HG02970 (cell line): ENCODE measurements around the gene BDKRB1.
"Not testable (repeated sequence)": the region's sequence is repeated elsewhere in the genome, so short reads cannot be mapped to it uniquely, and the experiment has no call there.

ENCODE experiments used
- ATAC-seq: cut with Tn5 transposase; IDR thresholded peaks from one replicate; pipeline ENCODE4 v1.9.1; 2021; ENCODE audit warnings: mild to moderate bottlenecking, moderate library complexity, moderate number of reproducible peaks; ENCODE audit not compliant: unreplicated experiment, low FRiP score

BDKRB1 gene

DNA sequence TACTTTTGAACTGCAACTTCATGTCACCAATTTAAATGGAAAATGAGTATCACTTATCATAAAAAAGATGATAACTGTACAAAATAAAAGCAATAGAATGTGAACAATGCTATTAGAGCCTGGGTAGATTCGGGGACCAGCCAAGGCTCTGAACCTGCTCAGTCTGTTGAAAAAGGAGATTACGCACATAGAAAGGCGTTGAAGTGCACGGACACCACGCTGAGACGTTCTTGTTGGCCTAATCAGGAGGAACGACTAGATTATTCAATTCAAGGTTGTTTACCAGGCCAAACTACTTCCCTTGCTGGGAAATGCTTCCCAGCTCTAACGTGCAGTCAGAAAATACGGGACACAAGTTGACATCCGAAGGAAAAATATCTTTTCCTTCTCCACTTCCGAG lies 23.5 kb upstream of the BDKRB1 start:
- ATAC-seq = no peak

DNA sequence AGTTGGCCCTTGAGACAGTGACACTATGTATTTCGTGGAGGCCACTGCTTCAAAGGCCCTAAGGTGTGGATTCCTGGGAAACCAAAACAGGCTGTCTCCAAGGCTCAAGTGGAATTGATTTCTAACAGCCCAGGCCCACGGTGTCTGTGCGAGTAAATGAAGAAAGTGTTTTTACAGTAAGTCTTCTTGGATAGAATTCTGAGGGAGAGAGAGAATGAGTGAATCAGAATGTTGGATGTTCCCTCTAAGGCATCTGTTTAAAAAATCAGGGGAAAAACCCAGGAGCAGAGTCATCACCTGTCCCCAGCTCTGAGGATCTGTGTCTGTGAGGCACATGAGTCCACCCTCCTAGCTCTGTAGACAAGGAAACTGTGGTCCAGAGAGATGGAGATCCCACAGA lies 22.3 kb upstream of the BDKRB1 start:
- no peak for ATAC-seq

DNA sequence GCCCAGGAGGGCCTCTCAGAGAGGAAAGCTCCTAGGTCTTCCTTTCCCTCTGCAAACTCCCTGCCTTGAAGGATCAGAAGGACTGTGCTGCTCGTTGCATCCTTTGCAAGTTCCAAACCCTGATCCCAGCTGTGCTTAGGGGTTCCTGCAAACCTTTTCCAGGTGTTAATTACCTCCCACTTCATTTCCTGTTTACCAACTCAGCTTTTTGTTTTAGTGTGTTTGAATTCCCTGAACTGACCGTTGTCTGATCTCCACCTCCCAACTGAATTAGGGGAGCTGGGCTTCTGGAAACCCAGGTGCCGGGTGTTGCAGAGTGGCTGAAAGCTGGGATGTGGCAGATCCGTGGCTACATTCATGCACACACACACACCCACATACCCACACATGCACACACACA lies 20.6 kb upstream of the BDKRB1 start:
- ATAC-seq = no peak

DNA sequence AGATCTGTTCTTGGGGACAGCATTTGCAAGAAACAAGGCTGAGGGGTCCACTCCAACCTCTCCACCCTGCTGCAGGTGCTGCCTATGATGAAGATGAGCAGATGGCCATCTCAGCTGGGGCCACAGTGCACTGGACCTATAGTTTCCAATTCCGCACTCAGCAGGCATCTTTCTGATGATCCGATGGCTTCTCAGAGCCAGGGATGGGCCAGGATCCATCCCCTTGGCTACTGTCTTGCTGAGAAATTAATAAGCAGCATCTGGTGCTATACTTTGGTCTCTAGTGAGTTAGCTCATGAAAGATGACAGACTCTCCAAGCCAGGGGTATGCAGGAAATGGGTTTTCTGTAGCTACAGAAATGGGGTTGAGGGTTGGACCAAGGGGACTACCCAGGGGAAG lies 18.4 kb upstream of the BDKRB1 start:
- ATAC-seq = no peak

DNA sequence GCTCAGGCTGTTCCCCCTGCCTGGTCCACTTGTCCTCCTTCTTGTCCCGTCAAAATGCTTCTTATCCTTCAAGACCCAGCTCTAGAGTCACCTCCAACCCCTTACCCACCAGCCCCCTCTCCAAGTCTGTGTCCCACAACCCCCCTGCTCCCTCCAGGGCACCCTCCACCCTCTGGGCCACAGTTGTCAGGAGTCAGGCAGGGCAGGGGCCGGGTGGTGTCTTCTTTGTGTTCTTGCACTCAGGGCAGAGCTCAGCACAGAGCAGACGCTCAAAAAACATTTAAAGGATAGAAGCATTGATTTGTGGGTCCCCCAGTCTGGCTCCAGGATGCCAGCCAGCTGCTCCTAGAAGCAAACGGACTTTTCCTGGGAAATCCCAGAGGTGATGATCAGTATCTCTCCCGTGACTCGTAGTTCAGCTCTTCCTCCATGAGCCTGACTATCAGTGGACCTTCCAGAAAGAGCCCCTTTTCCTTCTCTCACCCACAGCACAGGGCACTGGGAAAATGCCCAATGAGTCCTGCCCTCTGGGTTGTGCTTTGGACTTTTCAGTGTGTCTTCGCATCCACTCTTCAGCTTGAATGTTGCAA lies 17.2 kb upstream of the BDKRB1 start:
- ATAC-seq = no peak

DNA sequence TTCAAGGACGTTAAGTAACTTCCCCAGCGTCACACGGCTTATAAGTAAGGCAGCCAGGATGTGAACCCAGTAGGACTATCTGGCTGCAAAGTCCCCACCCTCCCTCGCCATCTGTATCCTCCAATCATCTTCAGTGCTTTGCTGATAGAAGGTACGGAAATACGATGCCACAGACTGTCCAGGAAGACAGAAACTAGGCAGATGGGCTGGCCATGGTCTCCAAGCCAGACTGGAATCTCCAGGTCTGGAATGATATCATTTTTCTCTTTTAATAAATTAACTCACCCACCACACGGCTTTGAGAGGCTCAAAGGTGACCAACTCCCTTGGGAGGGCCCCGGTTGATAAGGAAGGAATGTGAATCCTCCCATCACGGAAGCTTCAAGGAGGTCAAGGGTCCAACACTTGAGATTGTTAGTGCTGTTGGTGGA lies 16.3 kb upstream of the BDKRB1 start:
- no peak for ATAC-seq

DNA sequence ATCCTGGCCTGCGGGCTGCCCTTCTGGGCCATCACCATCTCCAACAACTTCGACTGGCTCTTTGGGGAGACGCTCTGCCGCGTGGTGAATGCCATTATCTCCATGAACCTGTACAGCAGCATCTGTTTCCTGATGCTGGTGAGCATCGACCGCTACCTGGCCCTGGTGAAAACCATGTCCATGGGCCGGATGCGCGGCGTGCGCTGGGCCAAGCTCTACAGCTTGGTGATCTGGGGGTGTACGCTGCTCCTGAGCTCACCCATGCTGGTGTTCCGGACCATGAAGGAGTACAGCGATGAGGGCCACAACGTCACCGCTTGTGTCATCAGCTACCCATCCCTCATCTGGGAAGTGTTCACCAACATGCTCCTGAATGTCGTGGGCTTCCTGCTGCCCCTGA lies 15.4 kb upstream of the BDKRB1 start:
- ATAC-seq = no peak

DNA sequence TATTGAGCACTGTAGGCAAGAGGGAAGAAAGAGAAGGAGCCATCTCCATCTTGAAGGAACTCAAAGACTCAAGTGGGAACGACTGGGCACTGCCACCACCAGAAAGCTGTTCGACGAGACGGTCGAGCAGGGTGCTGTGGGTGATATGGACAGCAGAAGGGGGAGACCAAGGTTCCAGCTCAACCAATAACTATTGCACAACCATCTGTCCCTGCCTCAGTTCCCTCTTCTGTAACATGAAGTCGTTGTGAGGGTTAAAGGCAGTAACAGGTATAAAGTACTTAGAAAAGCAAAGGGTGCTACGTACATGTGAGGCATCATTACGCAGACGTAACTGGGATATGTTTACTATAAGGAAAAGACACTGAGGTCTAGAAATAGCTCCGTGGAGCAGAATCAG lies 13.9 kb upstream of the BDKRB1 start:
- ATAC-seq = no peak

DNA sequence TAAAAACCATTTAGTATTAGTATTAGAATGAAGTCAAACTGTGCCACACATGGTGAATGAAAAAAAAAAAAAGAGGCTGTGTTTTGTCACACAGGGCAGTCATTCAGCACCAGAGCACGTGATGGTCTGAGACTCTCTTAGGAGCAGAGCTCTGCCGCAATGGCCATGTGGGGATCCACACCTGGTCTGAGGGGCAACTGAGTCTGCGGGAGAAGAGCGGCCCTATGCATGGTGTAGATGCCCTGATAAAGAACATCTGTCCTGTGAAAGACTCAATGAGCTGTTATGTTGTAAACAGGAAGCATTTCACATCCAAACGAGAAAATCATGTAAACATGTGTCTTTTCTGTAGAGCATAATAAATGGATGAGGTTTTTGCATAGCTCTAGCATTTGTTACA lies 12.2 kb upstream of the BDKRB1 start:
- ATAC-seq = no peak

DNA sequence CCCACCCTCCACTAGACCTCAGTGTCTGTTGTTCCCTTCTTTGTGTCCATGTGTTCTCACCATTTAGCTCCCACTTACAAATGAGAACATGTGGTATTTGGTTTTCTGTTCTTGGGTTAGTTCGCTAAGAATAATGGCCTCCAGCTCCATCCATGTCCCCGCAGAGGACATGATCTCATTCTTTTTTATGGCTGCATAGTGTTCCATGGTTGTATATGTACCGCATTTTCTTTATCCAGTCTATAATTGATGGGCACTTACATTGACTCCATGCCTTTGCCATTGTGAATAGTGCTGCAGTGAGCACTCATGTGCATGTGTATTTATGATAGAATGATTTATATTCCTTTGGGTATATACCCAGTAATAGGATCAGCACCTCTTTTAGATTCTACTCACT lies 10.9 kb upstream of the BDKRB1 start:
- ATAC-seq = not testable (repeated sequence)

DNA sequence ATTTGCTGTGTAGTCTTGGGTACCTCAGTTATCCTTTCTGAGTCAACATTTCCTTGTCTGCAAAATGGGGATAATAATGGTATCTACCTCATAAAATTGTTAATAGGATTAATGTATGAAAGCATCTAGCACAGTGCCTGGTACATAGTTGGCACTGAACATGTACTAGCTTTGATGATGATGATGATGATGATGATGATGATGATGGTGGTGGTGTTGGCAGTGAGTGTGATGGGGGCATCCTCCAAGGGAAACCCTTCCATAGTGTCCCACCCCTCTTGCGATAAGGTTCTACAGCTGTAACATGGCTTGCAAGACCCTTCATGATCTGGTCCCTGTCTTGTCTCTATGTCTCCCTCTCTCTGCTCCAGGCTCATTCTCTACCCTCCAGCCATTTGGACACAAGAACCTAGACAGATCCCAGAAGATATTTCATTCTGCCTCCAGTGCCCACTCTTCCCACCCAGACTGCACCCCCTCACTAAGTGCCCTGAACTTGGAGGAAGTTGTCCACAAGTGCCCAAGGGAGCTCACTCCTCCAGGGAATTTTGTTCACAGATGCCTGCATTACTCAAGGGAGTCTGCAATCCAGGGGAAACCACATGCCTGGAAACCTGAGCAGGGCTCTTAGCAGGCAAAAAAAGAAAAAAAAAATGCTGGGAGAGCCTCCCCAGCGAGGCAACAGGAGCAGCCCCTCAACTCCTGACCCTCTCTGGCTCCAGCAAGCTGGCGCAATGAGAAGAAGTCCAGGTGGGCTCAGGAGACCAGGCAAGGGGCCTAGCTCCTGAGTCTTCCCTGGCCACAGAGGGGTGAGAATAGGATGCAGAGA lies 10.1 kb upstream of the BDKRB1 start:
- no peak for ATAC-seq

DNA sequence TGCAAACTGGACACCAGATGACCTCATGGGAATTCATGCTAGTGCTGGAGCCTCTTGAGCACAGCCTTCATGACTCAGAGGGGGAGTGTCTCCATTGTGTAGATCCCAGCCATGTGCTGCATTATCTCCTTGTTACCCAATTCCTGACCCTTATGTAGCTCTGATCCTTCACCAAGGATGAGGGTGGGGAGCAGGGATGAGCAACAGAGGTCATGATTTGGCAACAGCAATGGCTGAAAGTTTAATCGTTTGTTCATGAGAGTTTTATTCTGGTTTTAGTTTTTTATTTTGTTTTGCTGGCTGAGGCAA lies 9.5 kb upstream of the BDKRB1 start:
- no peak for ATAC-seq

DNA sequence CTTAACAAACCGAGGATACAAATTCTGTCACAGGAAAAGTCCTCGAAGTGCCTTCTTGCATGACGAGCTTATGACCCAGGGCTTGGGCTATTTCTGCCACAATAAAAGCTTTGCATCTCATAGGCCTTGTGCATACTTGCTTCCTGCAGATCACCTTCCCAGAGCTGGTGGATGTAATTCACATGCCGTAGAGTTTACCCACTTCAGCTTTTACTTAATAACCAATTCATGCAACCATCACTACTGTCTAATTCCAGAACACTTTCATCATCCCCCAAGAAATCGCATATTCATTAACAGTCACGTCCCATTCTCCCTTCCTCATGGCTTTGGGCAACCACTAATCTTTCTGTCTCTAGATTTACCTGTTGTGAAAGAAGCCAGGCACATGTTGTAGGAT lies 9.0 kb upstream of the BDKRB1 start:
- no peak for ATAC-seq

DNA sequence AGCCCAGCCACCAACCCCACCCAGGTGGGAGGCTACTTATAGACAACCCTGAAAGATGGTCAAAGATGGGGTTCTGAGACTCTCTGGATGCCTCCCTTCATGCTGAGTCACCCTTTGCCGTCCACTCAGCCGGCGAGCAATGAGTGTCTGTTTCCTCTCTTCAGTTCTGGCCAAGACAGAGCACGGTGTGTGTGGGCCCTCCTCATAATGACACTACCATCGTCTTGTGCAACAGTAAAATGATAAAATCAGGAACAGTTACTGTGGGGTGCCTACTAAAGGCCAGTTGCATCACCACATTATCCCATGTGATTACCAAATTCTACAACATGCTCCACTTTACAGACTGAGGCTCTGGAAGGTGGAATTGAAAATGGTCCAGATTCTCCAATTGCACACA lies 7.0 kb upstream of the BDKRB1 start:
- ATAC-seq = no peak

DNA sequence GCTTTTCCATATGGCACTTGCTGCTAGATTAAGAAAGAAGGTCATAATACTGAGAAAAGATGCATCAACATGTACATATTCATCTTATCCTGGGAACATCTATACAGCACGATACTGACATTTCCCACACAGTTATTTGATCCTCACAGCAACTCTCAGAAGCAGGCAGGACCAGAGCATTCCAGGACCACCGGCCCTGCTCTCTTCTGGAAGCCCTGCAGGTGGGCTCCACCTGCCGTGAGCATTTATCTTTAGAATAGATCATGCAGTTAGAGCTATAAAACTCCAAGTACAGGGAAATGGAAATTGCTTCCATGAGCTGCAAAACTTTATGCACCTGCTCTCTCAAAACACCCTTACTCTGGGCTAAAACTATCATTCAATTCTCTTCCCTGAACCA lies 5.5 kb upstream of the BDKRB1 start:
- no peak for ATAC-seq

DNA sequence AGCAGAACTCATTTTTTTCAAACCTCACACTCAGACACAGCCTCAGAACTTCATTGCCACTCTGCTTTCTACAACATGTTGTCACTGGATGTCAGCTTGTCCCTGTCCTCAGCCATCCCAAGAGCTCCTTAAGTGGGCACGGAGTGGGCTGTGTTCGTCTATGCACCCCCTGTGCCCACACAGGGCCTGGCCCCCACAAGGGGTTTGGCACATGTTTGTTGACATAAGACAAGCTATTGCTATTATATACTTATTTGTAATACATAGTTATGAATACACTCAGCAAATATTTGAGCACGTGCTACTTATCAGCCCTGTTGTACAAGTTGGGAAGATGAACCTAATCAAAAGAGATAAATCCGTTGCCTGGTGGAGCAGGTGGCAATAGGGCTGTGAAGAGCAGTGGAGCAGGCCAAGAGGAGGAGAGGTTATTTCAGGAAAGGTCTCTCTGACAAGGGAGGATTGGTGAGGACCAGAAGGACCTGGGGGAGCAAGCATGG lies 4.3 kb upstream of the BDKRB1 start:
- no peak for ATAC-seq

DNA sequence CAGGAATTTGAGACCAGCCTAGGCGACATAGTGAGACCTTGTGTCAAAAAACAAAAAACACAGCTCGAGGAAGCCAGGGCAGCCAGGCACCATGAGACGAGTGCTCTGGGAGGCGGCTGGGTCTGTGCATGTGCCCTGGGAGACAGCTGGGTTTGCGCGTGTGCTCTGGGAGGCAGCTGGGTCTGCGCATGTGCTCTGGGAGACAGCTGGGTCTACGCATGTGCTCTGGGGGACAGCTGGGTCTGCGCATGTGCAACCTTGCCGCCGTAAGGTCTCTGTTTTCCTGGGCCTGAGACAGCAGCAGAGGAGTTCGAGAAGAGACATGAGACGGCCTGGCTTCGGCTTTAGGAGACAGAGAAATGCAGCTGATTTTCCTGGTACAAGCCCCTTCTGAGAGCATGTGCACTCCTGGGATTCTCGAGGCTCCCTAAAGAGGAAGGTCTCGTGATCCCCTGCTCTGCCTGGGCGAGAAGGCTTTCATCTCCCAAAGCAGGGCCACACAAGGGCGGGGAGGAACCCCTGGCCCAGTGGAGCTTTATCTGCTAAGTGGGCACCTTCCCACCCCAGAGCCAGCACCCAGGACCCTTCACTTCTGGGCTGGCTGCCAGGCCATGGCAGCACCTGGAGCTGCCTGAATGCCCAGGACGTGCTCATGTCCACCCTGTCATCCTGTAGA lies 3.5 kb upstream of the BDKRB1 start:
- no peak for ATAC-seq

DNA sequence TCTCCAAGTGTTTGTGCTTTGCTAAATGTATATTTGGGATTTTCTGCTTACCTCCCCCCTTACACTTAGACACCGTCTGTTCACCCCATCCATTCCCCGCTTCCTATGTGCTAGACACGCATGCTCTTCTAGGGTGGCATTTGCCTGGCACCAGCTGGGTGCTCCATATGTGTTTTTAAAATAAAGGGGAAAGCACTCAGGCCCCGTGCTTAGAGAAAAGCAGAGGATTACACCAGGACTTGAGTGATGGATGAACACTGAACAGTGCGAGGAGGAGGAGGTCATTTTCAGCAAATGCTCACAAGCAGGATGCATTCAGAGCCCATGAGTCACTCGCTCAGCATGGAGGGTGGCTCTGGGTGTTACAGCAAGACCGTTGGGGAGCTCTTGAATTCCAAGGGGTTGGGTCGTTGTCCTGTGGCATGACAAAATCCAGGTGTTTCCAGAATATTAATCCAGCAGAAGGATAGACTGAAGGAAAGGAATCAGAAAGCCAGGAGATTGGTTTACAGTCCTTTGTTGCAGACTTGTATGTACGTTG lies 2.9 kb upstream of the BDKRB1 start:
- no peak for ATAC-seq

DNA sequence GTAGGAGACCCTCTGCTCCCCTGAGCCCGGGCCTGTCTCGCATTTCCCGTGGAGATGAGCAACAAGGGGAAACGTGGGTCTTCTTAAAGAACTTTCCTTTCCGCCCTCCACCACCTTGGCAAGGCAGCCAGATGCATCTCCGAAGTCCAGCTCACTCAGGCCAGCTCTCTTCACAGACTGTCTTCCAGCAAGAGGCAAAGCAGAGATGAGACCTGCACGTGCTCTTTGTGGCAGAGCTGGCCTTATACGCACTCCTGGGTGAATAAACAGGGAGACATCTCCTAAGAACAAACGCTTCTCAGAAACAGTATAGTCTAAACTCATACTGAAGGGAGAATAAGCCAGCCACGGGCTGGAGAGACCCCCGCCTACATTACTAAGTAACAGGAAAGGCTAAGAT lies 1.3 kb upstream of the BDKRB1 start:
- ATAC-seq = no peak

DNA sequence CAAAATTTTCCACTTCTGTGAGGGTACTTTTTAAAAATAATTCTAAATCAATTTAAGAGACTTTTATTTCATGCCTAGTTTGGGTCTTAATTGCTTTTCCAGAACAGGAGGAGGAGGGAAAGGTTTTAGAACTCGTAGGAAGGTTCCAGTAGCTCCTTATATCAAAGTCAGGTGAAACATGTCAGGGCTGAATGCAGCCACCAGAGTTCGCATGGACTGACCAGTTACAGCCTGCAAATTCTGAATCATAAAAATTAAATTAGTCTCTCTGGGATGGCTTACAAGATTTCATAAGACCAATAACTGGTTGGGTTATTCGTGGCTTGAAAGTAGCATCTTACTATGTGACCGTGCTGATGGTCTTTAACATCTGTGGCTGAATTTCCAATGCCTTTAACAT lies 397 bp downstream of the BDKRB1 start:
- no peak for ATAC-seq

DNA sequence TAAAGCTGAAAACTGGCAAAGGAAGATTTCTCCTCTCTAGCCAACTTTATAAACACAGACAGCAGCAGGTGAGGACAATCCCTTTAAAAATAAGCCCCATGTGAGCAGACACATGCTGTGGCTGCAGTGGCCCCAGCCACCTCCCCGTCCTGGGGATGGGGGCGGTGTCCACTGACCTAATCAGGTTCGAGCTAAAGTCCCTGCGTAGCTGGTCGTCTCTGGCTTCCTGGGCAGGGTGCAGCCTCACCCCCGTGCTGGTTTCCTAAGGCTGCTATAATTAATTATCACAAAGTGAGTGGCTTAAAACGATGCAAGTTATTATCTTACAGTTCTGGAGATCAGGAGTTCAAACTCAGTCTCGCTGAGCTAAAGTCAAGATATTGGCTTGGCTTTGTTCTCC lies 1.0 kb downstream of the BDKRB1 start:
- no peak for ATAC-seq

DNA sequence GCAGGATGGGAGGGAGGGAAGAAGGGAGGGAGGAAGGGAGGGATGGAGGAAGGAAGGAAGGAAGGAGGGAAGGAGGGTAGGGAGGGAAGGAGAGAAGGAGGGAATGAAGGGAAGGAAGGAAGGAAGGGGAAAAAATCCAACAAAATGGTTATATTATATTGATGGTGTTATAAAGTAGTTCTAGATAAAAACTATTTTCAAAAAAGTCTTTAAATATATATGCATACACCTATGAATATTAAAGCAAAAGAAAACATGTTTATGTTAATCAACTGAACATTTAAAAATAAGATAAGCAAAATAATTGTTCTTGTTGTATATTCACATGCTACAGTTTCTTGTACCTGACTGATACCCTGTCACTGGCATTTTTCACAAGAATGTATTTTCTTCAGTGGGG lies 1.9 kb downstream of the BDKRB1 start:
- no peak for ATAC-seq
